Brain pericyte (primary cell): ENCODE data around the gene MTERF4.

Experiments used
- DNase-seq: peaks from one replicate; pipeline ENCODE4 v3.0.0-alpha.2; 2012; ENCODE audit warnings: low read depth, low spot score

Gene MTERF4

DNA sequence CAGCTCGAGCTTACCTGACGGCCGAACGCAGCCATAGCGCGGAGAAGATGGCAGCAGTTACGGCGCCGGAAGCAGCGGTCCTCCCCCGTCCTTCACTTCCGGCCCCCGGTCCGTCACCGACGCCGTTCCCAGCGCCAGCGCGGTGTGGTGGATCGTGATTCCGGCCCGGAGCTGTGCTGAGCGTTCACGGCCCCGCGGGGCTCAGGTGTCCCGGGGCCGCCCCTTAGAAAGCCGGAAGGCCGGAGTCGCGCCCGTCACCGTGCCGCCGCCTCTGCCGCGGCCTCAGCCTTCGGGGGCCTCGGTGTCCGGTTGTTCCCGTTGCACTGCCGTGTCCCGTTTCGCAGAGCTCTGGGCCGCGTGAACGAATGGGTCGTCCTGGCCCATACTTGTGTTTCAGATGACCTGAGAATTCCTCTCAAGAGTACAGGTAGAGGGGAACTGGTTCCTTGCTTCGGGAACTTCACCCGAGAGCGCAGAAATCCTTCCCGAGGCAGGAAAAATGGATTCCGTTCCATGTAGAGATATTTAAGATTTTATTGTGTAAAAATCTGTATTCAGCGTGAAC lies at the start of gene MTERF4:
TSS of gene MTERF4 (minus strand) at position 49 of the 565 bp plus-strand sequence. CDS start at position 35, 14 bp downstream.
- DNase-seq, result peak; percentile 68

DNA sequence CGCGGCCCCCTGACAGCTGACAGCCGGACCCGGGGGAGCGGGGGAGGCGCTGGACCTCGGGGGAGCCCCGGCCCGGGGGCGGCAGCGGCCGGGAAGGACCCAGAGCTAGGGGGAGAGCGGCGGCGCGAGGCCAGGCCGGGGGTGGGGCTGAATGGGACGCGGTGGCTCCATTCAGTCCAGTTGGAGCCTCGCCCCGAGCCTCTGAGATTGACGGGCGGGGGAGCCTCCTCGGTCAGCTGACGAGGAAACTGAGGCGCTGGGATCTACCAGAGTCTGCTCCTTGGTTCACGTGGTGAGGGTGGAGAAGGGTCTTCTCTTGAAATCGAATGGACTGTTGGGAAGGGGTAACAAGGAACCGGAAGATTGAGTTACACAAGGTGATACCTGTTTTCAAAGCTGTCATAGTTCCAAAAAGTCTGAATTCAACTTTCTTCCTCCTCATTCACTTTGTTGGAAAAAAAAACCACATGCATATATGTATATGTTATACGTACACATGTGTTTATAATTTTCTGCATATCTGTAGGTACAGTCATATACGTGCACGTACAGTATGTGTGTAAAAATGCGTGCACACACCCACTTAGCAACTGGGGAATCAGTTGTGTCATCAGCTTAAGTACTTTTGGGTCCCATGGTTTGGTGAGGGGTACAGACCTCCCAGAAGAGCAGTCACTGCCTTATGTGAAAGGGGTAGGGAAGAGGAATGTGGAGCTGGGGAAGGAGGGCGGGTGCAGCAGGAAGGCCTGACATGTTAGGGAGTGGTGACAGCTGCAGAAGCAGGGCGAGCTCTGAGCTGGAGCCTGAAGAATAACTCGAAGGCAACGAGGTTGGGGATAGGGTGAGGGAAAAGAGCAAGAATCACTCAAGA lies 48.8 kb upstream of the MTERF4 start:
- DNase-seq, result no peak

DNA sequence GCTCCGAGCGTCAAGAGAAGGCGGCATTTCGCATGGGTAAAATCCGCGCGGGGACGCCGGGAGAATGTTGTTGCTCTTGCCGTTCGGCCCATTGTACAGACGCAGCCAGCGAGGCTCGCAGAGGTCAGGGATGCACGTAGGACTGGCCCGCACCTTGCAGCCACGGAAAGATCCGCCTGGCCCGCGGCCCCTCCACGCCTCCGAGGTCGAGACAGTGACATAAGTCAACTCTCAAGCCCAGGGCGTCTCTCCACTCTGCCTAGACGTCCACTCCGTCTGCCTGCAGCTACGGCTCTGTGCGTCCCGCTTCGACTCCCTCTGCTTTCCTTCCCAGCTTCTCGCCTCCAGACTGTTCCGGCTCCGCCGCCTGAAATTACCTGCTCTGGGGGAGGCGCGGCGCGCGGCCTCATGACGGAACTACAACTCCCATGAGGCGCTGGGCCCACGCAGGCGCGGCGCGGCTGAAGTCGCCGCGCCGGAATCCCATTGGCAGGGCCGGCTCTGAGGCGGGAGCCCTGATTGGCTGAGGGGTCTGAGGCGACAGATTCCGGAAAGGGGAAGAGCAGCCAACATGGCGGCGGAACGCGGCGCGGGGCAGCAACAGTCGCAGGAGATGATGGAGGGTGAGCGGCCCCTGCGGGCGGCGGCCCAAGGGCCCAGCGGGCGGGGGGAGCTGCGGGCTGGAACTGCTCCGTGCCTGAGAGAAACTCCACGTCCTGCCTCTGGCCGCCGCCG lies 48.0 kb upstream of the MTERF4 start, which contains the start of gene PPP1R7:
TSS of gene PPP1R7 (plus strand) at position 543 of the 735 bp plus-strand sequence. CDS start at position 572, 29 bp downstream.
- DNase-seq, result peak; percentile 73

DNA sequence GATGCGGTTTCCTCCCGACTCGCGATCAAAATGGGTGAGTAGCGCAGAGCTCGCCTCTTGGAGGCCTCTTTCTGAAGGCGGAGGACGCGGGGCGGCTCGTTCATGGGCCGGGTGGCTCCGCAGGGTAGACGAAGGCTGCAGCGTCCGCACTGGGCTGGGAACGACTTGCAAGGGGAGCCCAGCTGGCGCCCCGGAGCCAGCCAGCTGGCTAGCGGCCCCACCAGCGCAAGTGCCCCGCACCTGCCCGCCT lies 47.5 kb upstream of the MTERF4 start:
- no peak for DNase-seq

- peak; percentile 70 for DNase-seq
Observed at GRCh38 chr2:241148891-241149674, 47.0 kb upstream of the MTERF4 start, which contains the start of gene PASK. TSS of gene PASK (minus strand) at chr2:241149472. CDS start at chr2:241143032, 6,440 bp downstream.

GRCh38 chr2:241148239-241148638 lies 46.2 kb upstream of the MTERF4 start:
- no peak for DNase-seq

DNA sequence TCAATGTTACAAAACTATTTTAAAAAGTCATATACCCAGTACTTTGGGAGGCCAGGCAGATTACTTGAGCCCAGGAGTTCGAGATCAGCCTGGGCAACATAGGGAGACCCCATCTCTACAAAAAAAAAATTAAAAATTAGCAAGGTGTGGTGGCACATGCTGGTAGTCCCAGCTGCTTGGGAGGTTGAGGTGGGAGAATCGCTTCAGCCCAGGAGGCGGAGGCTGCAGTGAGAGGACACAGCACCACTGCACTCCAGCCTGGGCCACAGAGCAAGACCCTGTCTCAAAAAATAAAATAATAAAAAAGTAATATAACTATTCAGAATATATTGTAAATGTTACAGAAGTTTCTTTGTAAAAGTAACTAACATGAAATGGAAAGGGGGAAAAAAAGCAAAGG lies 45.2 kb upstream of the MTERF4 start:
- no peak for DNase-seq

DNA sequence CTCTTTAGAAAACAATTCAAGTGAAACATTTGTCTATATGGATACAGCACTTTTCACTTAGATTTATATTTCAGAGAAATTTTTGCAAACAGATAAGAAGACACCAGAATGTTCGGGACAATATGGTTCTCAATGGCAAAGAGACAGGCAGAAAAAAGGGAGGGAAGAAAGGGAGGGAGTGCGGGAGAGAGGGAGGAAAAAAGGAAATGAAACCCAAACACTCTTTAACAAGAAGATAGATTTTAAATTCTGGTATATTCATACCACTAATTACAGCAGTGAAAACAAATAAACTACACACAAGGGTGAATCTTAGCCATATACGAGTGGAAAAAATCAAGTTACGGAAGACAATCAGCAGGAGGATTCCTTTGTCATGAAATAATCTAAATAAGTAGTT lies 44.2 kb upstream of the MTERF4 start:
- DNase-seq, result no peak

DNA sequence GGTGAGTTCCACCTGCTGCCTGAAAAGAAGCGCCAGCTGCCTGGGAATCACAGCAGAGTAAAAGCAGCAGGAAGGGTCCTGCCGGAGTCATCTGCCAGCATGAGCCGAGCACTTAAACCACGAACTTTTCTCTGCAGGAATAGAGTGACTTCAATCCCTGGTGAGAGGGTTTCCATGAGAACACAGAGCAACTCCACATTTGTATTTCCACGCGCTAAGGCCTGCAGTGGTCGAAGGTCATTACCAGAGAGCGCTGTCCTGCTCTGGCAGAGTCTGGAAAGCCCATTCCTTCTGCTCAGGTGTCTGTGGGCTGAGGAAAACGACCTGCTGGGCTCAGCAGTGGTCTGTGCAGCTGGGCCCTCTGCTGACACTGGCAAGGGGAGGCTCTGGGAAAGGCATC lies 40.5 kb upstream of the MTERF4 start:
- no peak for DNase-seq

DNA sequence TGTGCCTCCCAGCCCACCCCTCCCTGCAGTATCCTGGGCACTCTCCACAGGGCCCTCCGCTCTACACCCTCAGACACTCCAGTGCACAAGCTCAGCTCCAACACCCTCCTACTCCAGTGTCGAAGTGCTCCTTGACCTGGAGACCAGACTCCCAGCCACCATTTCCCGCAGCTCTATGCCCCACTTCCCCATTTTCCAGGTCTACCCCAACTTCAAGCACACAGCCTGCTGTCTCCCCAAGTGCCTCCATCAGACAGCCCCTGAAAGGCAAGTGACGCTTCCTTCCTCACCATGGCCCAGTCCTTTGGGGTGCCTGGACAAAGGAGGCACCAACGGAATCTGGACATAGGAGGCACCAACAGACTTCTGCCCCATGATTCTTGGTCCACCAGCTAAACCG lies 40.0 kb upstream of the MTERF4 start:
- no peak for DNase-seq

DNA sequence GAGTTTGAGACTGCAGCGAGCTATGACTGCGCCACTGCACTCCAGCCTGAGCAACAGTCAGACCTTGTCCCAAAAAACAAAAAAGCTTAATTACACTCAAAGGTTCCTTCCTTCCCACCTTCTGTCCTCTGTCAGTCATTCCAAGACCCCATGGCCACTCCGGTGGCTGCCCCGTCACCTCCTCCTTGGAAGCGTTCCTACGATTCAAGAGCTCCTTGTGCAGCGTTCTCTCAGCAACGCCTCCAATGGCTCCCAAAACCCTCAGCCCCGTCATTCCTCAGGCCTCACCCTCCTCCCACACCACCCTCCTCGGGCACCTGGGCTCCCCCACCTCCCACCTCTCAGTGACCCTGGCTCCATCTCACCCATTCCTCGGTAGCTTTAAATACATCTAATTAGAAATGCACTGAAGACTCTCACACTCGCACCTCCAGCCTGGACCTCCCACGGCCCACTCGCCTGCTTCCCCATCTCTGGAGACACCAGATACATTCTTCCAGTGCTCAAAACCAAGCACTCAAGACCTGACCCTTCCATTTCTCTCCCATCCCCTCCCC lies 39.2 kb upstream of the MTERF4 start:
- no peak for DNase-seq

GRCh38 chr2:241140445-241140840 lies 38.4 kb upstream of the MTERF4 start:
- DNase-seq, result no peak

DNA sequence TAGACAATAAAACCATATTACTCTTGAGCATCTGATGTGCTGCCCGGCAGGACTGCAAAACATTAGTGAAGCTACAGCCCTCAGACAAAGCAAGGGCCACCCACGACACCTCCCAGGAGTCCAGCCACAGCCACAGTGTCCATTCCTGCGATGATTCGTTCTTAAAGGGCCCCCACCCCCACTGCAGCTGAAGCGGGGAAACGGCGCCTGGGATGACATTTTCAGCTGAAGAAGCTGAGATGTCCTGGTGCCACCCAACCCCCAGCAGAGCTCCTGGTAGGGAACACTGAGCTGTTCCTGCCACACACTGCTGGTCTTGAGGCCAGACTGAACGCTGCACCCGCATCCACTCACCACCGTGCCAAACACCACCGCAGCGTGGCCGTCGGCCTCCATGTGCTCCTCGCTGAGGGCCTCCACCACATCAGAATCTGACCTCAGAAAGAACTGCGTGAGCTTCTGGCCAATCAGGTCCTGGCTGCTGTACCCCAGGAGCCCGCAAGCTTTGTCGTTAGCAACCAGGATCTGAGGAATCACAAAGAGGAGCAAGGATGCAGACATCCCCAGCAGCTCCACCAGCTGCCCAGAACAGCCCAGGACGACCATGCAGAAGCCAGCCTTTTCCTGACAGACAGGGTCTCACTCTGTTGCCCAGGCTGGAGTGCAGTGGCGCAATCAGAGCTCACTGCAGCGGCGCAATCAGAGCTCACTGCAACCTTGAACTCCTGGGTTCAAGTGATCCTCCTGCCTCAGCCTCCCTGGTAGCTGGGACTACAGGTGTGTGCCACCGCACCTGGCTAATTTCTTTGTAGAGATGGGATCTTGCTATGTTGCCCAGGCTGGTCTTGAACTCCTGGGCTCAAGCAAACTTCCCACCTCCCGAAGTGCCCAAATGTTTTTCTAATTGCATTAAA lies 37.7 kb upstream of the MTERF4 start:
- DNase-seq, result no peak

DNA sequence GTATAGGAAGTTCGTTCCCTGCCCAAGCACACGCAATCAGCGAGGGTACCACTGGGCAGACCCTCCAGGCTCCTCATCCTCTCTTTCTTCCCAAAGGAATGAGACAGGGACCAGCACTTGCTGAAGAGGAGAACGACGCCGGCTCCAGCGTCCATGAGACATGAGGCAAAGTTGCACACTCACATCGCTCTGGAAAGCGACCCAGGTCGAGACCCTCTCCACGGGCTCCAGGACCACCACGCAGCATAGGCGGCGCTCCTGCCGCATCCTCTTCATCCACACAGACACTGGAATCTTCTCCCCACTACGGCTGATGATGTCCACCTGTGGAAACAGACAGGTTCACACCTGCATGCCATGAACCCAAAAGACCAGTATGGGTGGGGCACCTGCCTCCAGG lies 36.4 kb upstream of the MTERF4 start:
- no peak for DNase-seq

DNA sequence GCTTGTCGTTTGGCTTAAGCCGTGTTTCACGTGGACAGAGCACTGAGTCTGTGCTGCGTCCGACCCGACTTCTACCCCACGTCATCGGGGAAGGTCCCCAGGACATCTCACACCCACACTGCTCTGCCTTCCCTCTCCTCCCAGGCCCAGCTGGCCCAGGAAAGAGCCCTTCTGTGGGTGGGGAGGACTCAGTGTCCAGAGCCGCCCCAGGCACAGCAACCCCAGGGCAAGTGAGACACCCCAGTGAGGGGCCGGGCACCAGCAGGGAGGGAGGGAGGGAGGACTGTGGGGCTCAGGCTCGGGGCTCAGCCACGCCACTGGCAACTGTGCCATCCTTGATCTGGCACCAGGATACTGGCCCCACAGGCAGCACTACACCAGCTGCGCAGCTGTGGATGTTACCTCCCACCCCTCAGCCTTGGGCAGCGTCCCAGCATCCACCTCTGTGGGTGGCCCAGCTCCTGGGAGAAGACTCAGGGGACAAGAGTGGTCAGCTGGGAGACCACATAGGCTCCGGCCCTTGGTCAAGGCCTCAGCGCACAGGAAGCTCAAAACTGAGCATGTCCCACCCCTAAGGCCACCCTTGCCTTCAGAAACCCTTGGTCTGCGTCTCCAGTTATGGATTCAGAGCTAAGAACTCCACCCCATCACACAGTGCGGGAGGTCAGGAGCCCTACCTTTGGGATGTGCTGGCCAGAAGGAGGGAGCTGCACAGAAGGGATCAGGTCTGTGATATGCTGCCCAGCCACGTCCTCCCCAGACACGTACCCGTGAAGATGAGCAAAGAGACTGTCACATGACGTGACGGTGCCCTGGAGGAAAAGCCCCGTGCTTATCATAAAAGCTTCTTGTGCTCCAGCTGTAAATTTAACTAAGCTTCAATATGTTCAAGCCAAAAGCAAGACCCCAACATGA lies 35.4 kb upstream of the MTERF4 start:
- DNase-seq, result no peak

DNA sequence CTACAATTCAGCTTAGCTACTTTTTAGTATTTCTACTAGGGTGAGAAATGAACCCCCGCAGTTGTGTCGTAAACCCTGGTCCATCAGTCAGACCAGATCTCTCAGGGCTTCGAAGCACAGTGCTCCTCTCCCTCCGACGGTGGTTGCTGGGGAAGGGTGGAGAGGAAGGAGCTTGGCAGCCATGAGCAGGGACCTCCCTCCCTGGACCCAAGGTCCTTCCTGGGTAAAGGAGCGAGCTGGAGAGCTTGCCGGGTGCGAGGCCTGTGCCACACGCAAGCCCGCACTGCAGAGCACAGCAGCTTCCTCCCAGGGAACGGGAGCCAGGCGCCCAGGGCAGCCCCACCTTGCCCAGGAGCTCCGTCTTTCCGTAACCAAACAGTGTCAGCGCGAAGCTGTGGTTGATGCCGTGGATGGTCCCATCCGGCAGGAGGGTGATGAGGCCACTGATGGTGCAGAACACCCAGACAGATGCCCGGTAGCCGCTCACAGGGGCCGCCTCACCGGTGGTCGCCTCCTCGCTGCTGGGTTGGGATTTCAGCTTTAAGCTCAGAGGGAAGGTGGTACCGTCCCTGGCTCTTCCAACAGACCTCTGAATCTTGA lies 34.7 kb upstream of the MTERF4 start:
- DNase-seq, result no peak

GRCh38 chr2:241136191-241136590 lies 34.1 kb upstream of the MTERF4 start:
- no peak for DNase-seq

- no peak for DNase-seq
Observed at GRCh38 chr2:241135737-241136136, 33.6 kb upstream of the MTERF4 start.

DNA sequence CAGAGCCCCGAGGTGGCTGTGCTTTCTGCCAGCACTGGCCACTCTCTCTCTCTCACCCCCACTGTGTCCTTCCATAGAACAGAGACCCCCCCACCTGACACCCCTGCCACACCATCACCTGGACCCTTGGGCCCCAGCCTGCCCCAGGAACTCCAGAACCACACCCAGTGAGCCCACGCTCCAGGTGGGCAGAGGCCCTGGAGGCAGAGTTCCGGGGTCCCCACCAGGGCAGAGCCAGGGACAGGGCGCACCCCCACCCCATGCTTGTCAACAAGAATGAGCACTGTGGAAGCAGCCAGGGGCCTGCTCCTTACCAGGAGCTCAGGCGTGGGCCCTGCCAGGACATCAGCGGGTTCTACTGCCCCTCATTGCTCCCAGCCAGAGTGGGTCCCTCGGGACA lies 32.6 kb upstream of the MTERF4 start:
- DNase-seq, result no peak
